Activated B cell treated with CpG ODN at 0.5 μM for 24 hours (primary cell): ENCODE results near the gene FXYD5. TPM values are rescaled to one million over a fixed set of nuclear protein-coding genes. Genes with fewer than 3 reads are reported as not detected.

Source experiments
- ATAC-seq: fragments of 200-7000 bp; cut with Tn5 transposase; one replicate; pipeline ENCODE4 v1.10.0; 2021; ENCODE audit warnings: low read depth, mild to moderate bottlenecking, moderate library complexity
- CTCF ChIA-PET: fragments of 350-600 bp; sonication (Branson Sonifier 250); formaldehyde crosslinking; loops from one replicate; lab custom pipeline; 2021; ENCODE audit warnings: antibody characterized with exemption; lab: Charles Lee
- POLR2A ChIA-PET: fragments of 350-600 bp; sonication (Branson Sonifier 250); formaldehyde crosslinking; loops from one replicate; lab custom pipeline; 2021; ENCODE audit warnings: antibody characterized with exemption; lab: Charles Lee
- DNase-seq: peaks from one replicate; pipeline ENCODE4 v3.0.0; 2022
- H3K27ac Mint-ChIP-seq: one replicate; pipeline ENCODE4 v1.8.0; 2020; ENCODE audit warnings: mixed read lengths
- H3K27me3 Mint-ChIP-seq: one replicate; pipeline ENCODE4 v1.8.0; 2021; ENCODE audit warnings: mixed read lengths
- H3K36me3 Mint-ChIP-seq: one replicate; pipeline ENCODE4 v1.8.0; 2021; ENCODE audit warnings: low read depth, mixed read lengths
- H3K4me1 Mint-ChIP-seq: one replicate; pipeline ENCODE4 v1.8.0; 2021; ENCODE audit warnings: mixed read lengths
- H3K4me3 Mint-ChIP-seq: one replicate; pipeline ENCODE4 v1.8.0; 2020; ENCODE audit warnings: mild to moderate bottlenecking, mixed read lengths
- H3K9me3 Mint-ChIP-seq: one replicate; pipeline ENCODE4 v1.8.0; 2020; ENCODE audit warnings: mixed read lengths
- CTCF ChIP-seq: fragments of 200-600 bp; IDR thresholded peaks from one replicate; pipeline ENCODE4 v1.8.0; 2022; ENCODE audit warnings: antibody characterized with exemption, mild to moderate bottlenecking
- intact Hi-C: fragments of 100-400 bp; cut with micrococcal nuclease; formaldehyde crosslinking; loops from one replicate; pipeline ENCODE4 v1.15.1; 2024
- total RNA-seq: library from RNA; stranded (reverse); gene quantifications from 2 replicates; pipeline ENCODE4 v1.2.3, GENCODE V29; 2022

Gene FXYD5
- total RNA-seq, 1 donor from 2014 or later, result 125 TPM

GRCh38 chr19:35112995-35113688, 41.4 kb upstream of the FXYD5 start:
- no peak for DNase-seq
- Mint-ChIP-seq H3K4me1 (peaks cover 4% of the 10 kb centered on the region), H3K27ac (no peak overlapping the region), H3K36me3 (no peaks in the 10 kb centered on the region), H3K4me3 (no peak overlapping the region), H3K27me3 (peaks cover 13% of the 10 kb centered on the region), H3K9me3 (no peaks in the 10 kb centered on the region)
- ChIA-PET CTCF (no interaction called here), POLR2A (no interaction called here)
- intact Hi-C loops, result no loop called here
- no peak for TF ChIP-seq CTCF
- ATAC-seq, result no peak

DNA sequence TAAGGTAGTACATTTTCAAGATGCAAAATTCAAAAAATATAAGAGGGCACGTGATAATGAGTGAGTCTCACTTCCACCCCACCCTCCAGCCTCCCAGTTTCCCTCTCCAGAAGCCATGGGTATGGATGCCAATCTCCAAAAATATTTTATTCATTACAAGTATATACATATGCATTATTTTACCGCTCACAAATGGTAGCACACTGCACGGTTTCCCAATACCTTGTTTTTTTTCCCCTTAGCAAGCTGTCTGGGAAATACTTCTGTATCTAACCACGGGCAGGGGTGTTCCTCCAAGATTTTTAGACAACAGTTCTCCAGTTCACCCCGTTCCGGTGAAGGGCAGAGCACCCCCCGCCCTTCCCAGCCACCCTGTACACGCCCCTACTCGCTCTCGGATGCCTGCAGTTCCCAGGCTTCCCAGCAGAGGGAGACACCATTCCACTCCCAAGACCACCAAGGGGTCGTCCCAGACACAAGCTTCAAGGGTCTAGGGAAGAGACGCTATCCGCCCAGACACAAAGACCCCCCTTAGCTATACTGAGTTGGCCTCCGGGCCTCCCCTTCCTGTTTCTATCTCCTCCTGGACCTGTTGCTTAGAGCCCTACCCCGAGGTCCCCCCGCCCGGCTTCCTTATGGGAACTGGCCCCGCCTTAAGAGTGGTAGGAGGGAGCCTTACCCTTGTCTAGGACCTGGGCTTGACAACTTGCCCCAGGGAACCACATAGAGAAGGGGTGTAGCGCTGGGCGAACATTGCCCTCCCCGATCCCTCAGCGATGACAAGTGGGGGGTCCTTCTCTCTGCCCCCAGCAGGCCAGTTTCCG, 40.0 kb upstream of the FXYD5 start:
- peaks cover 4% of the 10 kb centered on the region for H3K4me1 Mint-ChIP-seq
- H3K27ac Mint-ChIP-seq, result no peak overlapping the region
- no peaks in the 10 kb centered on the region for H3K9me3 Mint-ChIP-seq

DNA sequence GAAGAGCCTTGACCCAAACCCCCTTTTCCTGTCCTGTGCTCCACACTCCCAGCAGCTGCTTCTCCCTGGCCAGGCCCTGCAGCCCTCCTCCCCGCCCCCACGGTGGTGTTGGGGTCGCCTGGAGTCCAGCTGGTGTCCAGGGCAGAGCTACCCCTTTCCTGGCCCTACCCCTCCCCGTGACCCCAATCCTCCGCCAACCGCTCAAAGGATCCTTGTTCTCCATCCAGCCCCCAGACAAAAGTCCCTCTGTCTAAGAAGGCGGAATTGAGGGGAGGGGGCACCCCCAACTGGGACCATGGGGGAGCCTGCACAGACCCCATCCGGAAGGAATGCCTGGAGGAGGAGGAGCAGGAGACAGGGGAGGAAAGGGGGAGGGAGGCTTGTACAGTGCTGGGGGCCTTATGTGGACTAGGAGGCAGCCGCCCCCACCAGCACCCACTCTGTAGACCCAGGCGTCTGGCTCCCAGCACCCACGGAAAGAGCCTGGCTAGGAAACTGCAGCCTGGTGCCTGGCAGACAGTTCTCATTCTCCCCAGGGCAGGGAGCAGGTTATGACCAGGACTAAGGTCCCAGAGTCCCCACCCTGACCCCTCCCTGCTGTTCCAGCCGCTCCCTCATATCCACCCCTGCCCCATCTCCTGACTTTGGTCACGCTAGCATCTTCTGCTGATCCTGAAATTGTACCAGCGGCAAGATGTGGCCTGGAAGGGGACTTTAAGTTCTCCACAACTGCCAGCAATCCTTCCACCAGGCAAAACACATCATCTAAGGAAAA, 39.2 kb upstream of the FXYD5 start, which contains the start of gene FXYD3:
FXYD3 (plus strand) TSS at position 647 of the 775 bp plus-strand sequence. CDS start 3,554 bp downstream, outside the sequence.
- no peak within 1 kb of the TSS for H3K4me3 Mint-ChIP-seq
- peaks cover 3% of the 10 kb centered on the region for H3K27me3 Mint-ChIP-seq
- intact Hi-C loops, result no loop called here
- ATAC-seq (no peak), DNase-seq (no peak)
- H3K4me1 Mint-ChIP-seq, result peaks cover 4% of the 10 kb centered on the region
- H3K27ac Mint-ChIP-seq, result no peak within 1 kb of the TSS
- no peak for TF ChIP-seq CTCF
- no peaks in the 10 kb centered on the region for H3K9me3 Mint-ChIP-seq
- no peaks in the 10 kb centered on the region for H3K36me3 Mint-ChIP-seq
- CTCF ChIA-PET, result interaction anchor here (0.8 to 2.4 kb wide), 5 partner anchors 9 to 101 kb away, joined by 3 to 7 read pairs (median 6); no protein-coding TSS in a partner anchor
- POLR2A ChIA-PET, result interaction anchor here (1.3 kb wide), 1 partner anchor 153 kb away, joined by 3 read pairs; no protein-coding TSS in a partner anchor

More for the DNA sequence above, 40.0 kb upstream of the FXYD5 start:
- DNase-seq, result peak; percentile 75
- POLR2A ChIA-PET, result interaction anchor here (1.3 kb wide), 1 partner anchor 153 kb away, joined by 3 read pairs; no protein-coding TSS in a partner anchor
- peaks cover 7% of the 10 kb centered on the region for H3K27me3 Mint-ChIP-seq
- peak; percentile 89 for ATAC-seq
- CTCF ChIA-PET, result interaction anchor here (0.8 to 2.4 kb wide), 4 partner anchors 10 to 102 kb away, joined by 3 to 7 read pairs (median 4); no protein-coding TSS in a partner anchor
- intact Hi-C loops, result loop anchor here (1.0 kb wide), 4 partner anchors 21 to 103 kb away; partner anchors contain the start of gene LGI4
- TF ChIP-seq CTCF, result peak; percentile 49
- H3K36me3 Mint-ChIP-seq, result no peaks in the 10 kb centered on the region
- H3K4me3 Mint-ChIP-seq, result no peak overlapping the region

GRCh38 chr19:35116072-35116801, 38.3 kb upstream of the FXYD5 start:
- Mint-ChIP-seq H3K9me3 (no peaks in the 10 kb centered on the region), H3K27ac (no peak overlapping the region), H3K4me1 (peaks cover 4% of the 10 kb centered on the region), H3K4me3 (no peak overlapping the region), H3K36me3 (no peaks in the 10 kb centered on the region), H3K27me3 (peaks cover 3% of the 10 kb centered on the region)
- no peak for TF ChIP-seq CTCF
- ChIA-PET POLR2A (interaction anchor here (1.3 kb wide), 1 partner anchor 152 kb away, joined by 3 read pairs; no protein-coding TSS in a partner anchor), CTCF (interaction anchor here (0.8 to 2.4 kb wide), 3 partner anchors 11 to 100 kb away, joined by 4 to 7 read pairs (median 6); no protein-coding TSS in a partner anchor)
- ATAC-seq (no peak), DNase-seq (no peak)
- intact Hi-C loops, result no loop called here
